Neural cell (in vitro differentiated cells): ENCODE data around the gene MAST4.

Experiments used
- EP300 ChIP-seq: fragments of 450-650 bp; conservative IDR thresholded peaks from 2 replicates; pipeline ENCODE4 v1.6.1; 2014; ENCODE audit warnings: antibody characterized with exemption, mild to moderate bottlenecking, moderate library complexity; ENCODE audit not compliant: poor library complexity, severe bottlenecking
- EZH2 ChIP-seq: fragments of 200-600, 300-800 bp; shearing (Covaris generic), sonication (generic); IDR thresholded peaks from 2 replicates; pipeline ENCODE4 v1.6.1; 2014; ENCODE audit warnings: antibody characterized with exemption, low read length, borderline replicate concordance, mild to moderate bottlenecking; ENCODE audit not compliant: insufficient read depth, poor library complexity, severe bottlenecking
- MXI1 ChIP-seq: fragments of 450-650 bp; conservative IDR thresholded peaks from 2 replicates; pipeline ENCODE4 v1.6.1; 2014; ENCODE audit warnings: antibody characterized with exemption, mild to moderate bottlenecking; ENCODE audit not compliant: poor library complexity, severe bottlenecking
- POLR2AphosphoS5 ChIP-seq: IDR thresholded peaks from 2 replicates; pipeline ENCODE4 v1.6.1; 2012
- RAD21 ChIP-seq: fragments of 450-650 bp; conservative IDR thresholded peaks from 2 replicates; pipeline ENCODE4 v1.6.1; 2014; ENCODE audit warnings: antibody characterized with exemption, mild to moderate bottlenecking, moderate library complexity
- REST ChIP-seq: IDR thresholded peaks from 2 replicates; pipeline ENCODE4 v1.6.1; 2012; ENCODE audit warnings: borderline replicate concordance
- SMC3 ChIP-seq: fragments of 450-650 bp; conservative IDR thresholded peaks from 2 replicates; pipeline ENCODE4 v1.6.1; 2014; ENCODE audit warnings: antibody characterized with exemption, mild to moderate bottlenecking, moderate library complexity; ENCODE audit not compliant: poor library complexity
- TAF1 ChIP-seq: IDR thresholded peaks from 2 replicates; pipeline ENCODE4 v1.6.1; 2012; ENCODE audit warnings: low read depth
- TF ChIP-seq, protein P1 (sequence below): fragments of 450-650 bp; IDR thresholded peaks from 2 replicates; pipeline ENCODE4 v1.5.1; 2014; ENCODE audit warnings: antibody characterized with exemption, mild to moderate bottlenecking, moderate library complexity; ENCODE audit not compliant: poor library complexity, severe bottlenecking

DNA sequence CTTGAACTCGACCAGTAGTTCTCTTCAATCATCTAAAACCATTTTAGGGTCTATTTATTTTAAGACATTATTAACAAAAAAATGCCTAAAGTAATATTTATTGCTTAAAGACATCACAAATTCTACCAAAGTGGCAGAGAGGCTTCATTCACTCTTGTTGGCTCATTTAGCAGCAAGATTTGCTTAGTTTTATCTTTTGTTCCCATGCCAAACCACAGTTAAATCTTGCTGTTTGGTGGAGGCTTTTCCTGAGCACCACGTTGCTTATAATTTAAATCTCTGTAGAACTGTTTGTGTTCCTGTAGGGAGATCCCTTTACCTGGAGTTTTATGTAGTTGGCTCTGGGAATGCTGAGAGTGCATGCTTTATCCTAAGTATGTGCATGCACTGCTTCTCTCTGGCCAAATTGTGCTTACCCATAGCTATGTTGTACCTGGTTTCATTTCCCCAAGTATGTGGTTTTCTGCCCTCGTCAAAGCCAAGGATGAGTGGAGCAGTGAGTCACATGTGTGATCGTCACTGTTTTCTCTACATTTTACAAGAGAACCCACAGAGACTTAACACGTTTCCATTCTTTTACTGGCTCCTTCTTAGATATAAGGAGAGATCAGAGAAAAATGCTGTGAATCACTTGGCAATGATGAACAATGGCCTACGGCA is 42.1 kb upstream of the MAST4 start:
- no peak for TF ChIP-seq POLR2AphosphoS5
- no peak for TF ChIP-seq REST
- TF ChIP-seq, protein P1, sequence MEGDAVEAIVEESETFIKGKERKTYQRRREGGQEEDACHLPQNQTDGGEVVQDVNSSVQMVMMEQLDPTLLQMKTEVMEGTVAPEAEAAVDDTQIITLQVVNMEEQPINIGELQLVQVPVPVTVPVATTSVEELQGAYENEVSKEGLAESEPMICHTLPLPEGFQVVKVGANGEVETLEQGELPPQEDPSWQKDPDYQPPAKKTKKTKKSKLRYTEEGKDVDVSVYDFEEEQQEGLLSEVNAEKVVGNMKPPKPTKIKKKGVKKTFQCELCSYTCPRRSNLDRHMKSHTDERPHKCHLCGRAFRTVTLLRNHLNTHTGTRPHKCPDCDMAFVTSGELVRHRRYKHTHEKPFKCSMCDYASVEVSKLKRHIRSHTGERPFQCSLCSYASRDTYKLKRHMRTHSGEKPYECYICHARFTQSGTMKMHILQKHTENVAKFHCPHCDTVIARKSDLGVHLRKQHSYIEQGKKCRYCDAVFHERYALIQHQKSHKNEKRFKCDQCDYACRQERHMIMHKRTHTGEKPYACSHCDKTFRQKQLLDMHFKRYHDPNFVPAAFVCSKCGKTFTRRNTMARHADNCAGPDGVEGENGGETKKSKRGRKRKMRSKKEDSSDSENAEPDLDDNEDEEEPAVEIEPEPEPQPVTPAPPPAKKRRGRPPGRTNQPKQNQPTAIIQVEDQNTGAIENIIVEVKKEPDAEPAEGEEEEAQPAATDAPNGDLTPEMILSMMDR, result no peak
- no peak for TF ChIP-seq EZH2
- no peak for TF ChIP-seq MXI1
- TF ChIP-seq TAF1, result no peak
- no peak for TF ChIP-seq EP300
- TF ChIP-seq RAD21, result no peak
- no peak for TF ChIP-seq SMC3
